Frontal cortex (tissue), 4 donors: Measurements from ENCODE around the gene TSSK1B. TPM values are rescaled to one million over a fixed set of nuclear protein-coding genes. Genes with fewer than 3 reads are reported as not detected.
"Not testable (repeated sequence)": the region's sequence is repeated elsewhere in the genome, so short reads cannot be mapped to it uniquely, and the experiment has no call there.

Source experiments
- DNase-seq, 2 donors: peaks; one replicate each; pipeline ENCODE4 v3.0.0; 2012; ENCODE audit warnings: low spot score in 2 of 2
- FAIRE-seq: peaks from 2 replicates; lab custom pipeline; 2012; peaks lifted over from hg19 to GRCh38; lab: Jason Lieb, UNC
- total RNA-seq: library from RNA; depleted of rRNA; stranded (reverse); fragments of >200 nt; gene quantifications from one replicate; pipeline ENCODE4 v1.2.3, GENCODE V29; 2014
- donor health status: control.
- donor health status: control.
- donor health status: control.

Gene TSSK1B
- total RNA-seq, 1 donor from 2014 or later = under 0.01 TPM

DNA sequence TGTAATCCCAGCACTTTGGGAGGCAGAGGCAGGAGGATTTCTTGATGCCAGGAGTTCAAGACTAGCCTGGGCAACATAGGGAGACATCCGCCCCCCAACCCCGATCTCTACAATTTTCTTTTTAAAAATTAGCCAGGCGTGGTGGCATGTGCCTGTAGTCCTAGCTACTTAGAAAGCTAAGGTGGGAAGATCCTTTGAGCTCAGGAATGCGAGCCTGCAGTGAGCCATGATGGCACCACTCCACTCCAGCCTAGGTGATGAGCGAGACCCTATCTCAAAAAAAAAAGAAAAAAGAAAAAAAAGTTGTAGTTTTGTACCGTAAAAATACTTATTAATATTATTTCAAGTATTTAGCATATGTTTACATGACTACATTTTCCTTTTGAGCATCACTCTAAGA, 29.3 kb downstream of the TSSK1B start:
- FAIRE-seq (no peak), DNase-seq (no peak)

GRCh38 chr5:113404269-113404668, 30.5 kb downstream of the TSSK1B start:
- FAIRE-seq (no peak), DNase-seq (no peak)

DNA sequence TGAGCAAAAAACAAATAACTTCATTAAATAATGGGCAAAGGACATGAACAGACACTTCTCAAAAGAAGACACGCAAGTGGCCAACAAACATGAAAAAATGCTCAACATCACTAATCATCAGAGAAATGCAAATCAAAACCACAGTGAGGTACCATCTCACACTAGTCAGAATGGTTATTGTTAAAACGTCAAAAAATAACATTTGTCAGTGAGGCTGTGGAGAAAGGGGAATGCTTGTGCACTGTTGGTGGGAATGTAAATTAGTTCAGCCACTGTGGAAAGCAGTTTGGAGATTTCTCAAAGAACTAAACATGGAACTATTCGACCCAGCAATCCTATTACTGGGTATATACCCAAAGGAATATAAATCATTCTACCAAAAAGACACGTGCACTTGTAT, 36.8 kb downstream of the TSSK1B start:
- not testable (repeated sequence) for DNase-seq, FAIRE-seq

DNA sequence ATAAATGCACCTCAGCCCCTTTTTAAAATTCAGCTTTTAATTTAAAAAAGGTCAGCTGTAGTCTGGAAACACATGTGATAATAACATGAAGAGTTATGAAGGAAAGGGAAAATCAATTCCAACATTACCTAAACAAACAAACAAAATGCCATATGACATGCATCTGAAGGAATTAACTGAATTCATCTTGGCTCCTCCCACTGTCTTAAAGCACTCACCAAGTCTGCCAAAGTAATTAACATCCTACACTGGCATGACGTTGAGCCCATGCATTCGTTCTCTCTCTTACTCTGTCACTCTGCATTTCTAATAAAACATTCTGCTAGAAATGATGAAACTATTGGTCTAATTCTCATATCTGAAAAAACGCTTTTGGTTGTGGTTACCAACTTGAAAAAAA, 37.7 kb downstream of the TSSK1B start:
- FAIRE-seq (no peak), DNase-seq (no peak)

GRCh38 chr5:113394658-113395057, 40.1 kb downstream of the TSSK1B start:
- DNase-seq = no peak
- FAIRE-seq = no peak

DNA sequence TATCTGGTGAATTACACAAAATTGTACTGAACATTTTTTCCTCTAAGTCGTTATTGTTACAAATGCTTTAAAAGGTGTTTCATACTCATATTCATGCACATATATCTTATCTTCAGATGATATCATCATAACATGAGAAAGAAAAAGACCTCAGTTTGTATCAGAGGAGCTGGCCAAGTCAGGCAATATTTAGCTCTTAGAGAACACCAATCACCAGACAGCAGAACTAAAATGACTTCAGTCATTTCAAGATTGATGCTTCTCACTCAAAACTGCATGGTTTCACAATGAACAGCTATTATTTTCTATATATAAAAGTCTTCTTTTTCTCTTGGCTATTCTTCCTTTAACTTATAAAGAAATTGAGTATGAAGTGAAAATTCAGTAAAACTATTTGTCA, 44.6 kb downstream of the TSSK1B start:
- no peak for FAIRE-seq

GRCh38 chr5:113389116-113389515, 45.7 kb downstream of the TSSK1B start:
- no peak for FAIRE-seq
- DNase-seq = no peak

More for the DNA sequence above, 44.6 kb downstream of the TSSK1B start:
- no peak for DNase-seq

GRCh38 chr5:113387844-113388243, 46.9 kb downstream of the TSSK1B start:
- FAIRE-seq (no peak), DNase-seq (no peak)

- FAIRE-seq (no peak), DNase-seq (no peak)
Observed at GRCh38 chr5:113384782-113385285, 50.0 kb downstream of the TSSK1B start.

- FAIRE-seq (no peak), DNase-seq (no peak)
Observed at GRCh38 chr5:113382731-113383130, 52.1 kb downstream of the TSSK1B start.

Other genes starting within 250 kb of the TSSK1B start
- 10.2 TPM for gene MCC, start 53.5 kb upstream of the TSSK1B start, total RNA-seq
- gene YTHDC2, start 78.7 kb upstream of the TSSK1B start, total RNA-seq = 36.7 TPM